HCT116 (cell line): ENCODE measurements around the gene SORL1. TPM values are rescaled to one million over a fixed set of nuclear protein-coding genes. Genes with fewer than 3 reads are reported as not detected.

Source experiments
- ATAC-seq: fragments of 200-7000 bp; cut with Tn5 transposase; 2 replicates; pipeline ENCODE4 v1.9.1; 2020; ENCODE audit warnings: mild to moderate bottlenecking, moderate library complexity
- BruUV-seq: library from RNA; stranded (reverse); fragments of 400-500 nt; replicated peaks from 2 replicates; lab custom pipeline; 2021; lab: Mats Ljungman, UMichigan
- CTCF ChIA-PET: fragments of 300-600 bp; sonication (Branson Sonifier 250); formaldehyde crosslinking; loops from one replicate; lab custom pipeline; 2021; ENCODE audit warnings: antibody characterized with exemption; lab: Charles Lee
- POLR2A ChIA-PET: fragments of 300-600, 350-600 bp; sonication (Branson Sonifier 250); formaldehyde crosslinking; loops from one replicate; lab custom pipeline; 2021; ENCODE audit warnings: antibody characterized with exemption; lab: Charles Lee
- RAD21 ChIA-PET, 2 experiments: fragments of 300-600 bp; sonication (Branson Sonifier 250); formaldehyde crosslinking; loops; one replicate each; lab custom pipeline; 2023; ENCODE audit warnings: low total read pairs in 2 of 2; ENCODE audit not compliant: uncharacterized antibody in 2 of 2, unreplicated experiment in 2 of 2, low non-redundant PET in 1 of 2; lab: Charles Lee
- DNase-seq: peaks from one replicate; pipeline ENCODE4 v3.0.0-alpha.2; 2010; ENCODE audit warnings: low read depth, low spot score
- H2AFZ ChIP-seq: fragments of 200-600 bp; shearing (Covaris generic), sonication (generic); 2 replicates; pipeline ENCODE4 v1.6.1; 2017; ENCODE audit warnings: low read depth, mixed run types, mixed read lengths, antibody characterized with exemption, low read length; ENCODE audit not compliant: poor library complexity, severe bottlenecking
- H3K27ac ChIP-seq: 2 replicates; pipeline ENCODE4 v1.5.1; 2012; ENCODE audit warnings: low read depth, low read length
- H3K27me3 ChIP-seq: fragments of 200-600 bp; sonication (generic); 2 replicates; pipeline ENCODE4 v1.6.1; 2016; ENCODE audit warnings: mixed run types, low read length, mixed read lengths; ENCODE audit not compliant: insufficient read depth
- H3K36me3 ChIP-seq, 2 experiments: fragments of 200-500 bp in 1 of 2; fragments of 200-600 bp in 1 of 2; sonication (Bioruptor generic) in 1 of 2; sonication (generic) in 1 of 2; 2 replicates each; pipeline versions ENCODE4 v1.5.1 to v1.6.1; 2014 to 2016; ENCODE audit warnings: low read length in 2 of 2, inconsistent platforms in 1 of 2, mixed read lengths in 1 of 2, mixed run types in 1 of 2; ENCODE audit not compliant: insufficient read depth in 2 of 2, control insufficient read depth in 1 of 2
- H3K4me1 ChIP-seq, 2 experiments: fragments of 200-600 bp in 1 of 2; sonication (generic) in 1 of 2; 2 replicates each; pipeline versions ENCODE4 v1.5.1 to v1.6.1; 2012 to 2017; ENCODE audit warnings: low read length in 2 of 2, inconsistent platforms in 1 of 2, mild to moderate bottlenecking in 1 of 2, mixed read lengths in 1 of 2, mixed run types in 1 of 2, moderate library complexity in 1 of 2; ENCODE audit not compliant: insufficient read depth in 2 of 2, control insufficient read depth in 1 of 2
- H3K4me2 ChIP-seq: fragments of 200-600 bp; sonication (generic); 2 replicates; pipeline ENCODE4 v1.6.1; 2017; ENCODE audit warnings: mixed run types, low read length, mixed read lengths
- H3K4me3 ChIP-seq, 2 experiments: fragments of 200-600 bp in 1 of 2; sonication (generic) in 1 of 2; replicated peaks in 1 of 2; 2 replicates each; pipeline ENCODE4 v1.5.1; 2011 to 2016; ENCODE audit warnings: low read length in 2 of 2, control low read depth in 1 of 2, low read depth in 1 of 2, mild to moderate bottlenecking in 1 of 2, mixed read lengths in 1 of 2, mixed run types in 1 of 2
- H3K79me2 ChIP-seq: fragments of 200-600 bp; sonication (generic); 2 replicates; pipeline ENCODE4 v1.6.1; 2017; ENCODE audit warnings: mild to moderate bottlenecking, mixed run types, low read length, moderate library complexity, mixed read lengths; ENCODE audit not compliant: insufficient read depth
- H3K9ac ChIP-seq: fragments of 200-600 bp; sonication (generic); 2 replicates; pipeline ENCODE4 v1.6.1; 2016; ENCODE audit warnings: low read length, mixed read lengths
- H3K9me2 ChIP-seq: fragments of 200-600 bp; sonication (generic), shearing (Covaris generic); 2 replicates; pipeline ENCODE4 v1.6.1; 2017; ENCODE audit warnings: mixed run types, mild to moderate bottlenecking, moderate library complexity; ENCODE audit not compliant: insufficient read depth
- H3K9me3 ChIP-seq, 2 experiments: fragments of 200-500 bp in 1 of 2; fragments of 200-600 bp in 1 of 2; sonication (Bioruptor generic) in 1 of 2; sonication (generic) in 1 of 2; 2 replicates each; pipeline ENCODE4 v1.6.1; 2014 to 2017; ENCODE audit warnings: low read length in 2 of 2, mixed read lengths in 2 of 2, inconsistent platforms in 1 of 2, low read depth in 1 of 2, mild to moderate bottlenecking in 1 of 2, mixed run types in 1 of 2, moderate library complexity in 1 of 2; ENCODE audit not compliant: control insufficient read depth in 1 of 2, insufficient read depth in 1 of 2
- H4K20me1 ChIP-seq: fragments of 200-600 bp; sonication (generic), shearing (Covaris generic); 2 replicates; pipeline ENCODE4 v1.6.1; 2017; ENCODE audit warnings: mixed run types, mild to moderate bottlenecking, moderate library complexity; ENCODE audit not compliant: insufficient read depth
- CBX3 ChIP-seq: IDR thresholded peaks from 2 replicates; pipeline ENCODE4 v1.6.1; 2012; ENCODE audit warnings: low read depth
- CEBPB ChIP-seq: IDR thresholded peaks from 2 replicates; pipeline ENCODE4 v1.6.1; 2012; ENCODE audit warnings: low read depth
- EZH2 ChIP-seq: fragments of 200-600 bp; sonication (generic); IDR thresholded peaks from 2 replicates; pipeline ENCODE4 v1.6.1; 2017; ENCODE audit warnings: antibody characterized with exemption, mixed run types
- EZH2phosphoT487 ChIP-seq: fragments of 200-600 bp; IDR thresholded peaks from 2 replicates; pipeline ENCODE4 v1.6.1; 2018; ENCODE audit warnings: antibody characterized with exemption, borderline replicate concordance
- POLR2AphosphoS5 ChIP-seq: IDR thresholded peaks from 2 replicates; pipeline ENCODE4 v1.6.1; 2011; ENCODE audit warnings: mild to moderate bottlenecking, low read depth, low read length, moderate library complexity
- YY1 ChIP-seq: IDR thresholded peaks from 2 replicates; pipeline ENCODE4 v1.6.1; 2011; ENCODE audit warnings: low read length, low read depth, moderate library complexity, mild to moderate bottlenecking; ENCODE audit not compliant: insufficient replicate concordance; ENCODE audit errors: extremely low read depth
- ZBTB33 ChIP-seq: IDR thresholded peaks from 2 replicates; pipeline ENCODE4 v1.6.1; 2011; ENCODE audit warnings: mild to moderate bottlenecking, low read length, moderate library complexity; ENCODE audit not compliant: insufficient replicate concordance; ENCODE audit errors: extremely low read depth
- intact Hi-C: fragments of 100-400 bp; cut with micrococcal nuclease; formaldehyde crosslinking; loops from 2 replicates; pipeline ENCODE4 v1.10.0; 2022
- total RNA-seq: library from RNA; stranded (reverse); gene quantifications from one replicate; pipeline ENCODE4 v1.2.1, GENCODE V29; 2021; ENCODE audit not compliant: unreplicated experiment

Gene SORL1
- total RNA-seq, 1 experiment from 2014 or later: 17.4 TPM

GRCh38 chr11:121534131-121535093 lies 82.3 kb downstream of the SORL1 start:
- RAD21 ChIA-PET: no interaction called here
- H4K20me1 ChIP-seq: no peaks in the 10 kb centered on the region
- no peaks in the 10 kb centered on the region for H3K36me3 ChIP-seq
- H3K9ac ChIP-seq: no peak overlapping the region
- H3K9me3 ChIP-seq: no peaks in the 10 kb centered on the region
- H2AFZ ChIP-seq: no peak overlapping the region
- intact Hi-C loops: no loop called here
- no TSS peak for BruUV-seq
- H3K4me3 ChIP-seq: no peak overlapping the region
- no peaks in the 10 kb centered on the region for H3K9me2 ChIP-seq
- ATAC-seq (no peak), DNase-seq (no peak)
- CTCF ChIA-PET: no interaction called here
- H3K4me2 ChIP-seq: no peak overlapping the region
- no peaks in the 10 kb centered on the region for H3K79me2 ChIP-seq
- TF ChIP-seq YY1 (no peak), CEBPB (no peak), ZBTB33 (no peak), EZH2phosphoT487 (no peak), EZH2 (no peak), CBX3 (no peak), POLR2AphosphoS5 (no peak)
- no peaks in the 10 kb centered on the region for H3K27me3 ChIP-seq
- POLR2A ChIA-PET: no interaction called here
- H3K4me1 ChIP-seq: no peaks in the 10 kb centered on the region
- no peak overlapping the region for H3K27ac ChIP-seq
